ENCODE data around the gene MT1H.
"Not testable (repeated sequence)": the region's sequence is repeated elsewhere in the genome, so short reads cannot be mapped to it uniquely, and the experiment has no call there.

MT1H gene

DNA sequence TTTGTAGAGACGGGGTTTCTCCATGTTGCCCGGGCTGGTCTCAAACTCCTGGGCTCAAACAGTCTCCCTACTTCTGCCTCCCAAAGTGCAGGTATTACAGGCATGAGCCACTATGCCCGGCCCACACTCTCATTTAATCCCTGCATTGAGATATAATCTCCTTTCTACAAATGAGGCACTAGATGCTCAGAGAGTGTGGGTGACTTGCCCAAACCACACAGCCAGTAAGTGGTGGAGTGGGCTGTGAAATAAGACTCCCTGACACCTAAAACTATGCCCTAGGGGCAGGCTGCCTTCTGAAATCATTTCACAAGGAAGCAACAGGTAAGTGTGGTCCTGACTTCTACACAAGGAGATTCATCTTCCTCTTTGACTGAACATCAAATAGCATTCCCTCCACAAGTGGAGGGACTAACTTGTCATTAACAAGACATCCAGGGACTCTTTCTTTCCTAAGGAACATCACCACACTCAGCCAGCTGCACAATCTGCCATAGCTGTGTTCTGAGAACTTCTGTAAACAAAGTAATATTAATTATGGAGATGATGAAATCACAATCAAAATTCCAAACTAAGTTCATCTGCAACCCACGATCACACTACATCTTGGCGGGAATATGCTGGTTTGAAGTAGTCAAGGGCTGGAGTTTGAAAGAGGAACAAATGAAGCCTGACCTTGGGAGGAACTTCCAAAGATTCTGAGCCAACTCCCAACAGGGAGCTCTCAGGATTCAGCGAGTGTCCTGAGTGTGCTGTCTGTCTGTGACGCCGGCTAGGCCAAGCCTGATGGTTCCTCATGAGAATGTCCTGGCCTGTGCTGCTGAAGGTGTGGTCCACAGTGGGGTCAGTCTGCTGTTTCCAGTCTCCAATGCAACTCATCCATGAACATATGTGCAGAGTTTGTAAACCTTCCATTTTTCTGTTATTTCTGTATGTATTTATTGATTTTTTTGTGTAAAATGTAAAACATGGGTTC is 4.0 kb upstream of the MT1H start:
- DNase-seq = not testable (repeated sequence)

DNA sequence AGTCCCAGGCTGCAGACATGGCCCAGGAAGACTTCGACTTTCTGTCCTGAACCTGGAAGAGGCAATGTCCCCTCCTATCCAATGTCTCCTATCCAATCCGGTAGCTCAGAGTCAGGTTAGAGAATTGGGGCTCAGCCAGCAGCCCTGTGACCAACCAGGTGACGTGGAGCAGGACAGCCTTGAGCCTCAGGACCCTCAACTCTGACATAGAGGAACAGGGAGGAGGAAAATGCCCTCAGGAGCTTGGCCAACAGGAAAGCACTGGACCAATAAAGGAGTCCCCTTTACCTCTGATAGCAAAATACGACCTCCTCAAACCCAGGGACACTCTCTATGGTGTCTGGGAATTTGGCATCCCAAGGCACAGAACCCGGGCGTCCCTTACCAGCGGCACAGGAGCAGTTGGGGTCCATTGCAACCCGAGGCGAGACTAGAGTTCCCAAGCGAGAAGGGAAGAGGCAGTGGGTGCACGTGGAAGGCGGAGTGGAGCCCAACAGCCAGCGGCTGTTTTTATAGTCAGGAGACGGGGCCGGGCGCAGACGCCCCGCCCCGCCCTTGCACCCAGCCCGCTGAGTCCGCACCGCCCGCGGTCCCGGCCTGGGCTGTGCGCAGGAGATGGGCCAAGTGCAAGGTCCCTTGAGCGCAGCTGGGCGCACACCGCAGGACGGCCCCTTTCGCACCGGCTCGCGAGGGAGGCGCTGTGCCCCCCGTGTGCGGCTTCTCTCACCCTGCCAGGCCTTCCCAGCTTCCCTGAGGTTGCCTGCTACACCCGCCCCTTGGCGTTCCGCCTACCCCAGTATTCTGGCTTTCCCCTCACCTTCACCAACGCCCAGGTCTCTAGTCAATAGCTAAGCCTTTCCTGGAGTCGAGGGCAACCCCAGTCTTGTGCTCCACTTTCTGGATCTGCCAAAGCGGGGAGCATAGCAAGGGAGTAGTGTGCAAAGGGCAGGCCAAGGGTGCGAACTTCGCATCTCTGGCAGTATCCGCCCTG is 1.7 kb upstream of the MT1H start, which contains the start of gene MT1G:
Gene MT1G (minus strand): TSS at position 485 of the 991 bp plus-strand sequence. CDS start 72 bp downstream, at position 413.
- peak; percentile 3 for DNase-seq

DNA sequence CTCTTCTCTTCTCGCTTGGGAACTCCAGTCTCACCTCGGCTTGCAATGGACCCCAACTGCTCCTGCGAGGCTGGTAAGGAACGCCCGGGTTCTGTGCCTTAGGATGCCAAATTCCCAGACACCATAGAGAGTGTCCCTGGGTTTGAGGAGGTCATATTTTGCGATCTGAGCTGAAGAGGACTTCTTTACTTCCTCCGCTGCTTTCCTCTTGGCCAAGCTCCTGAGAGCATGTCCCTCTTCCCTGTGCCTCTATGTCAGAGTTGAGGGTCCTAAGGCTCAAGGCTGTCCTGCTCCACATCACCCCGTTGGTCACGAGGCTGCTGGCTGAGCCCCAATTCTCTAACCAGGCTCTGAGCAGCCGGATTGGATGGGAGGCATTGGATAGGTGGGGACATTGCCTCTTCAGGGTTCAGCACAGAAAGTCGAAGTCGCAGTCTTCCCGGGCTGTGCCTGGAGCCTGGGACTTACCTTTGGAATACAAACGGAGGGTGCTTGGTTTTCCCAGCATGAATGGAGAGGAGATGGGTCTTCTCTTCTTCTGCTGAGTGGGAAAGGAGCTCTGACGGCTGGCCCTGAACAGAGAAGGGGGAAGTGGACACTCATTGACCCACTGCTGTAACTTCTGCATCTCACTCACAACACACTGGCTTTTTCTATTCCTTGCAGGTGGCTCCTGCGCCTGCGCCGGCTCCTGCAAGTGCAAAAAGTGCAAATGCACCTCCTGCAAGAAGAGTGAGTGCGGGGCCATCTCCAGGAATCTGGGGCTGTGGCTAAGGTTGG is 416 bp downstream of the MT1H start:
- no peak for DNase-seq

DNA sequence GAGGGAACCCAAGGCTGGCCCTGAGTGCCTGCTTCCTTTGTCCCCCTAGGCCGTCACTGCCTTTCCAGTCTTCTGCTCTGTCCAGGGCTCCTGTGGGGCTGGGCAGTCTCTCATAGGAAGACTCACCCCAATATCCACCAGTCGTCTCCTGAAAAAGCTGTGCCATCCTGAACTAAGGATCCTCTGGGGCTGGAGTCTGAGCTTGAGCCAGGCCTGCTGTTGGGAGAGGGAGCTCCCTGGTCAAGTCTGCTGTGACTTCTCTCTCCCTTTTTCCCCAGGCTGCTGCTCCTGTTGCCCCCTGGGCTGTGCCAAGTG is 963 bp downstream of the MT1H start:
- DNase-seq = no peak

DNA sequence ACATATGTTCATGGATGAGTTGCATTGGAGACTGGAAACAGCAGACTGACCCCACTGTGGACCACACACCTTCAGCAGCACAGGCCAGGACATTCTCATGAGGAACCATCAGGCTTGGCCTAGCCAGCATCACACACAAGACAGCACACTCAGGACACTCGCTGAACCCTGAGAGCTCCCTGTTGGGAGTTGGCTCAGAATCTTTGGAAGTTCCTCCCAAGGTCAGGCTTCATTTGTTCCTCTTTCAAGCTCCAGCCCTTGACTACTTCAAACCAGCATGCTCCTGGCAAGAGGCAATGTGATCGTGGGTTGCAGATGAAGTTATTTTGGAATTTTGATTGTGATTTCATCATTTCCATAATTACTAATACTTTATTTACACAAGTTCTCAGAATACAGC is 2.1 kb downstream of the MT1H start:
- not testable (repeated sequence) for DNase-seq

DNA sequence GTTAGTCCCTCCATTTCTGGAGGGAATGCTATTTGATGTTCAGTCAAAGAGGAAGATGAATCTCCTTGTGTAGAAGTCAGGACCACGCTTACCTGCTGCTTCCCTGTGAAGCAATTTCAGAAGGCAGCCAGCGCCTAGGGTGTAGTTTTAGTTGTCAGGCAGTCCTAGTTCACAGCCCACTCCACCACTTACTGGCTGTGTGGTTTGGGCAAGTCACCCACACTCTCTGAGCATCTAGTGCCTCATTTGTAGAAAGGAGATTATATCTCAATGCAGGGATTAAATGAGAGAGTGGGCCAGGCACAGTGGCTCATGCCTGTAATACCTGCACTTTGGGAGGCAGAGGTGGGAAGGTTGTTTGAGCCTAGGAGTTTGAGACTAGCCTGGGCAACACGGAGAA is 2.6 kb downstream of the MT1H start:
- not testable (repeated sequence) for DNase-seq

DNA sequence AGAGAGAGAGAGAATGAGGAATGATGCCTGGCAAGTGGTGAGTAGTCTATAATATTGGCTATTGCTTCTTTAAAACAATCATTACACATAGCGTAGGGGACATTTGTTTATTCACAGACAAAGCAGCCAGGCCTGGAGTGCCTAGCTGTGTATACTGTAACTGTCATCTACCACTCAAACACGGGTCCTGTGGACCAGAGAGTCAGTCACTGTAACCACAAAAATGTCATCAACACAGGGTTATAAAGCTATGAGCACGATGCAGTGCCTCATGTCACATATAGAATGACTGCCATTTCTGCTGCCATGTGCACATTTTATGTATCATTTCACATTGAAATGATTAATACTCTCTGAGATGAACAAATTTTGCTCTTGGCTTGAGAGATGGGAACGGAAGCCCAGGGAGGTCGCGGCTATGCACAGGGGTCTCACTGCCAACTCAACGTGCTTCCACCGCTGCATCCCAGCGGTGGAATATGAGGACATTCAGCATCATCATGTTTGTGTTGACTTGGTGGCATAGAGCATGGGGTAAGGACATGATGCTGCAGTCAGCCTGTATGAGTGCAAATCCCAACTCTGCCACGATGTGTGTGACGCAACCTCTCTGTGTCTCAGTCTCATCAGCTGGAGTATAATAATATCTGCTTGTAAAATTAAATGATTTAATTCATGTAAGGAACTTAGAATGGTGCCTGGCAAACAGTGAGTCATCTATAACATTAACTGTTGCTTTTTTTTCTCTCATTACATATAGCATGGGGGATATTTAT is 3.3 kb downstream of the MT1H start:
- DNase-seq = no peak

DNA sequence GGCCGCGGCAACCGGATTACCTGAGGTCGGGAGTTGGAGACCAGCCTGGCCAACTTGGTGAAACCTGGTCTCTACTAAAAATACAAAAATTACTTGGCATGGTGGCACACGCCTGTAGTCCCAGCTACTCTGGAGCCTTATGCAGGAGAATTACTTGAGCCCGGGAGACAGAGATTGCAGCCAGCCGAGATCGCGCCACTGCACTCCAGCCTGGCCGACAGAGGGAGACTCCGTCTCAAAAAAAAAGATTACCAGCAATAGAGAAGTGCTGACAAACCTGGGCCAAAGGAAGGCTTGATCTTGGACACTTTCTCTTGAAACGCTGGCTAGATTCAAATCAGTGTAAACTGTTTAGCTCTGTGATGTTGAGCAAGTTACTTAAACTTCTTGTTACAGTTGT is 4.3 kb downstream of the MT1H start:
- DNase-seq = no peak

DNA sequence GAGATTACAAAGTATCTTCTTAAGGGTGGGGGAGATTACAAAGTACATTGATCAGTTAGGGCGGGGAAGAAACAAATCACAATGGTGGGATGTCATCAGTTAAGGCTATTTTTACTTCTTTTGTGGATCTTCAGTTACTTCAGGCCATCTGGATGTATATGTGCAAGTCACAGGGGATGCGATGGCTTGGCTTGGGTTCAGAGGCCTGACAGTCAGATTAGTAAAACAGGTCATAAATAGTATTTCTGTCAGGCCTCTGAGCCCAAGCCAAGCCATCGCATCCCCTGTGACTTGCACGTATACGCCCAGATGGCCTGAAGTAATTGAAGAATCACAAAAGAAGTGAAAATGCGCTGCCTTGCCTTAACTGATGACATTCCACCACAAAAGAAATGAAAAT is 5.0 kb downstream of the MT1H start:
- DNase-seq = not testable (repeated sequence)

DNA sequence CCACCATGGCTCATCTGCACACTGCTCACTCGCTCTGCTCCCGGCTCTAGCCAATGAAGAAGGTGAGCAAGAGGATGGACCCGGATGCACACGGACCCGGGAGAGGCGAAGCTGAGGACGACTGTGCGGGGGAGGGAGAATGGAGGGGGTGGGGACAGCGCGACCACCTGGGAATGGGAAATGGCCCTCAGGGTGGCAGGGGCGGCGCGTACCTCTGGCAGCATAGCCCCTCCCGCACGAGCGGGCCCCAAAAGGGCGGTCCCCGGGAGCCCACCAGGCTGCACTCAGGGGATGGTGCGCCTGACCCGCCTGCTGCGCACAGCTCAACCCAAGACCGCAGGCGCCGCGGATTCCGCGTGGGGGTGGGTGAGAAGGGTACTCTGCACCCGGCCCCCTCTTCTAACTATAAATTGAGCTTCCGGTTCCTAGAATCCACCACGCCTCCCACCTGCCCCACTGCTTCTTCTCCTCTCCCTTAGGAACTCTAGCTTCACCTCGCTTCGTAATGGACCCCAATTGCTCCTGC is 6.1 kb downstream of the MT1H start:
- peak; percentile 3 for DNase-seq

DNA sequence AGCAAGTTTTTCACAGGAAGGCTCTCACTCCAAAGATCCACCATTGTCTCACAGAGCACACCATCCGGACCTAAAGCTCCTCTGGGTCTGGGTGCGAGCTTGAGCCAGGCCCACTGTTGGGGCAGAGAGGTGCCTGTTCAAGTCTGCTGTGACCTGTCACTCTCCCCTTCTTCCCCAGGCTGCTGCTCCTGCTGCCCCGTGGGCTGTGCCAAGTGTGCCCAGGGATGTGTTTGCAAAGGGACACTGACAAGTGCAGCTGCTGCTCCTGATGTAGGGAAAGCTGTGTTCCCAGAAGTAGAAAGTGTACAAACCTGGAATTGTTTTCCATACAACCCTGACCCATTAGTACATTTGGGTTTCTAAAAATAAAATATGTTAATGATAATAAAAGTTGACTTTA is 7.9 kb downstream of the MT1H start:
- DNase-seq = no peak

DNA sequence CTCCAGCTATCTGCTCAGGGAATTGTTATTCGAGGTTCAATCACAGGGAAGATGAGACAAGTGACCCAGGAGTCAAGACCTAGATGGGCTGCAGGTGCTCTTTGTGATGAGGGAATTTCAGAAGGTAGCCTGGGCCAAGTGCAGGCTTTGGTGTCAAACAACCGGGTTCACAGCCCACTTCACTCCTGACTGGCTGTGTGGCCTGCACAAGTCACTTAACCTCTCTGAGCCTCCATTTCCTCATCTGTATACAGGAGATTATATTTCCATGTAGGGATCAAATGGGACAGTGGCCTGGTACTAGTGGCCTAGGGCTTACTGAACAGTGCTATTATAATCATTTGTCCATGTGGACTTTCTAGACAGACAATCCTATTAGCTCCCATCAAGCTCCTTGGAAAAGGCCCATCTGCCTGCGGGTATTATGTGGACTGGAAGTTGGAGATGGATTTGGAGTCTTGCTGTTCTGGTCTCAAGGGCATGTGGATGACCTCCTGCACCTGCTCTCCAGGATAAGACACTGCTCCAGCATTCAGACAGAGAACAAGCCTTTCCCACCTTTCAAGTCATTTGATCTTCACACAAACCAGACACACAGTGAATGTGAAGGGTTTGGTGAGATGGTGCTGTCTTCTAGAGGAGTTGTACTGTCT is 9.6 kb downstream of the MT1H start:
- no peak for DNase-seq

DNA sequence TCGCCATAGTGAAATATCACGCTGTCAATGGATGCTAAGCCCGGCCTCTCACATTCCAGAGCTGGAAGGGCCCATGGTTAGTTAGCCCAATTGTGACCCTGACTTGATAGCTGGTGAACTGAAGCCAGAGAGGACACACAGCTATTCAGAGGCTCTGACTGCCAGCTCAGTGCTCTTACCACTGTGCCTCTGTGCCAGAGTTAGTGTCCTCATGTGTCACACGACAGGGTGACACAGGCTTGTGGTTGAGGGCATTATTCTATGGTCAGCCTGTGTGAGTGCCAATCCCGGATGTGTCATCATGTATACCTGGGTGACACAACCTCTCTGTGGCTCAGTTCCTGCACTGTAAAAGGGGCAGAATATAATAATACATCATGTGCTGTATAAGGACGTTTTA is 10.2 kb downstream of the MT1H start:
- DNase-seq = no peak

DNA sequence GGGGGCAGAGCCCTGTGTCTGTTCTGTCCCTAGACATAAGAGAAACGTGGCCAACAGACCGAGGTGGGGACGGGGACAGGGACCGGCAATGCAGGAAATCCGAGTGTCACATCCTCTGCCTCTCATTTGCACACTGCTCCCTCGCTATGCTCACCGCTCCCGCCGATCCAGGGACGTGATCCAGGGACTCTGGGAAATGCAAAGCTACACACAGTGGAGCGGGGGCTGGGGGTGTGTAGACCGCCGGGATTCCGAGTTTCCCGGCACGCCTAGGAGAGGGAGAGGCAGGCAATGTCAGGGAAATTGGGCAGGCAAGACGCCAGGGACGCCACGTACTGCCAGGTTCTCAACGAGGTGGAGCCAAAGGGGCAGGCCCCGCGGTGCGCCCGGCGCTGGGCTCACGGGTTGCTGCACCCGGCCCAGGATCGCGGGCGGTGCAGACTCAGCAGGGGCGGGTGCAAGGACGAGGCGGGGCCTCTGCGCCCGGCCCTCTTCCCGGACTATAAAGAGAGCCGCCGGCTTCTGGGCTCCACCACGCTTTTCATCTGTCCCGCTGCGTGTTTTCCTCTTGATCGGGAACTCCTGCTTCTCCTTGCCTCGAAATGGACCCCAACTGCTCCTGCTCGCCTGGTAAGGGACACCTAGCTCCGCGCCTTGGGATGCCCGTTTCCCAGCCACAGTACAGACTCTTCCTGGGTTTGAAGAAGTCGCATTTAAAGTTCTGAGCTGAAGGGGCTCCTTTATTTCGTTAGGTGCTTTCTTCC is 12.5 kb downstream of the MT1H start, which contains the start of gene MT1X:
Gene MT1X (plus strand): TSS at position 532 of the 764 bp plus-strand sequence. CDS start 71 bp downstream, at position 603.
- DNase-seq = peak; percentile 70

DNA sequence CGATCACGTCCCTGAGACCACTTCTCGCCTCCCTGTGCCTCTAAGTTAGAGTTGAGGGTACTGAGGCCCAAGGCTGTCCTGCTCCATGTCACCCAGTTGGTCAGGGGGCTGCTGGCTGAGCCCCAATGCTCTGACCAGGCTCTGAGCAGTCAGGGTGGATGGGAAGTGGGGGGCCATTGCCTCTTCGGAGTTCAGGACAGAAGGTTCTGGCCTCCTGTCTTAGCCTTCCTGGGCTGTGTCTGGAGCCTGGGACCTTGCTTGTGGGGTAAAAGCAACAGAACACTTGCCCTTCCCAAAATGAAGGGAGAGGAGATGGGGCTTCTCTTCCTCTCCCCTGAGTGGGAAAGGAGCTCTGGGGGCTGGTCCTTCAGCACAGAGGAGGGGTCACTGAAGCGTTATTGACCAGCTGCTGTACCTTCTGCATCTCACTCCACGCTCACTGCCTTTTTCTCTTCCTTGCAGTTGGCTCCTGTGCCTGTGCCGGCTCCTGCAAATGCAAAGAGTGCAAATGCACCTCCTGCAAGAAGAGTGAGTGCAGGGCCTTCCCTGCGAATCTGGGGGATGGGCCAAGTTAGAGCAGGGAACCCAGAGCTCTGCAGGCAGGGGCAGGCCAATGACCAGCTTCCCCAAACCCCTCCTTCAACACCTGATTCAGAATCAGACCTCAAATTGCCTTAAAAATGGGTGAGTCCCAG is 13.2 kb downstream of the MT1H start:
- no peak for DNase-seq

DNA sequence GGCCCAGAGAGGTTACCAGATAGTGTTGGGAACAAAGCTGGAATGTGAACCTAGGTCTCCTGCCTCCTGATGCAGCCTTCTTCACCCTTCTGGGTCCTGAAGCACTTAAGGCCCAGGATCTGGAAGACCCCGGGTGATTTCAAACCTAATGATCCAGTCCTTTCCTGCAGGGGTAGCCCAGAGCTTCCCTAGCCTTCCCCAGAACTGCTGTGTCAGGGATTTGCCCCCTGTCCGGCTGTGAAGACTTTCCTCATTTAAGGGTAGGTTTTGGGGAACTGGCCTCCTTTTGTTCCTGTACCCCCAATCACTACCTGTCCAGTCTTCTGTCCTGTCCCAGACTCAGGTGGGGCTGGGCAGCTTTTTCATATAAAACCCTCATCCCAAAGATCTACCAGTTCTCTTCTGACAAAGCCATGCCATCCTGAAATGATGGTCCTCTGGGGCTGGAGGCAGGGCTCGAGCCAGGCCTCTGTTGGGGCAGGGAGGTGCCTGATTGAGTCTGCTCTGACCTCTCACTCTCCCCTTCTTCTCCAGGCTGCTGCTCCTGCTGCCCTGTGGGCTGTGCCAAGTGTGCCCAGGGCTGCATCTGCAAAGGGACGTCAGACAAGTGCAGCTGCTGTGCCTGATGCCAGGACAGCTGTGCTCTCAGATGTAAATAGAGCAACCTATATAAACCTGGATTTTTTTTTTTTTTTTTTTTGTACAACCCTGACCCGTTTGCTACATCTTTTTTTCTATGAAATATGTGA is 14.0 kb downstream of the MT1H start:
- DNase-seq = no peak

DNA sequence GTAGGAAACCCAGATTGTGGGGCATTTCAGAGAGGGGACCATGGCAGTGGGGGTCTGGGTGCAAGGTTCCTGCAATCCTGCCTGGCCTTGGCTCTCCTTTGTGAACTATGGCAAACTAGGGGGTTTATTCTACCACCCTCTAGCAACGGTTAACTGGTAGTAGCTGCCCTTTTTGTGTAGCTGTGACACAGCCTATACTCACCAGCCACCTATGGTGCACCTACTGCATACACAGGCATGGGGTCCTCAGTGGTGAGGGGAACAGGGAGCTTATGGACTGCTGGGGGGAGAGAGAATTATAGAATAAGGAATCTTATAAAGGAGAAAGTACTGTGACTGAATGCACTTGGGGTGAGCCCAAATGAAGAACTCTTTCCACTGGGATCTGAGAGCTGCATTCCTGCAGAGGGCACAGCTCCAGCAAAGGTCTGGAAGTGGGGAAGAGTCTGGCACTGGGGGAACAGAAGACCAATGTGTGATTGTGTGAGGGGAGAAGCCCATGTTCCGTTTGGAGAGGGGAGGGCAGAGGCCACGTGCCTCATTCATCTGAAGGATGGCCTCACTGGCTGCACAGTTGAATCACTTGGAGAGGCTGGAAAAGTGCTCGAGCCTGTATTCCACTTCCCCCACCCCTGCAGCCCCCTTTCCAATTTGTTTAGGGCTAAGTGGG is 14.8 kb downstream of the MT1H start:
- no peak for DNase-seq

DNA sequence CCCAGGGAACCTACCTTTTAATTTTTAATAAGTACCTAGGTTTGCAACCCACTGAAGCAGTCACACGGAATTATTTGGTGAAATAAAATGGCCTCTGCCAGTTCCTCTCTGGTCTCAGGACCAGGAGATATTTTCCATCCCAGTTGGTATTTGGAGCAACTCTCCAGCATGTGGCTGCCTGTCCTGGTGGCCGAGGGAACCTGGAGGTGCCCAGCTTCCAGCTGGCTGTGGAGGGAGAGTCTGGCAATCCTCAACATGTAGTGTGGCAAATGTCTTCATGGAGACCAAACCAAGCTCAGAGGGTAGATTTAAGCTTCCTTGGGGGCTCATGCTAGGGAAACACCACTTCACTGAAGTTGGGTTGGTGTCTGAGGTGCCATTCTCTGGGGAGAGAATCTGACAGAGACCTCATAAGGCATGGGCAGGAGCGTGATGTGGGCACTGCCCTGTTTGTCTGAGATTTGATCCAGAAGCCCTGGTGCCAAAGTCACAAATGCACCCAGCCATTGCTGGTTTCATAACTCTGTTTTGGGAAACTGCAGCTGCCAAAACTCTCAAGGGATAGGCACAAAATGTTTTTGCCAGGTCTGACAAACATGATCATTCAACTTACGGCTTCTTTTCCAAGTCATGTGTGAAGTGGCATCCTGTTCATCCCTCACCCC is 15.4 kb downstream of the MT1H start:
- no peak for DNase-seq
